Measurements from ENCODE around the gene MAPK11.

MAPK11 gene

GRCh38 chr22:50269573-50269969 is 609 bp downstream of the MAPK11 start:
- H2AFZ ChIP-seq (ENCODE audit: low read depth, low read length) = peak overlapping the region; percentile 64; the same call in 1 of the 2 replicates
- peak overlapping the region; percentile 7; the same call in 1 of the 2 replicates for H3K27ac ChIP-seq (ENCODE audit: low read length)
- H3K27me3 ChIP-seq (ENCODE audit: insufficient read depth, low read length, poor library complexity) = peaks cover 15% of the 10 kb centered on the region
- peak overlapping the region; percentile 26 to 62; a peak in 3 of 4 replicates for H3K4me3 ChIP-seq (ENCODE audit: low read depth in 1 of 2, low read length in 2 of 2)
- ATAC-seq (ENCODE audit: insufficient read depth, low read depth) = no peak
- no peaks in the 10 kb centered on the region for H3K36me3 ChIP-seq (ENCODE audit: insufficient read depth, low read length)
- no peaks in the 10 kb centered on the region for H3K9me3 ChIP-seq (ENCODE audit: insufficient read depth, low read length, severe bottlenecking)
- peaks cover 12% of the 10 kb centered on the region for H4K20me1 ChIP-seq (ENCODE audit: insufficient read depth, low read length)
- no peak for TF ChIP-seq CTCF (IDR thresholded peaks at IDR 0.05; ENCODE audit: borderline replicate concordance, extremely low read depth, low read length, poor library complexity, severe bottlenecking)
- no peak for TF ChIP-seq EZH2 (IDR thresholded peaks at IDR 0.05; ENCODE audit: borderline replicate concordance, low read depth, low read length, severe bottlenecking)
- peak overlapping the region; percentile 71 for H3K4me2 ChIP-seq (ENCODE audit: insufficient read depth, low read length)
- peak overlapping the region; percentile 59 for H3K9ac ChIP-seq (ENCODE audit: low read depth, low read length)
- H3K4me1 ChIP-seq (ENCODE audit: insufficient read depth, low read length) = peaks cover 28% of the 10 kb centered on the region
- no peak for DNase-seq
- H3K79me2 ChIP-seq (ENCODE audit: insufficient read depth, low read length) = no peaks in the 10 kb centered on the region

GRCh38 chr22:50268655-50269113 is 1.5 kb downstream of the MAPK11 start:
- peaks cover 28% of the 10 kb centered on the region for H3K4me1 ChIP-seq (ENCODE audit: insufficient read depth, low read length)
- no peak overlapping the region for H3K27ac ChIP-seq (ENCODE audit: low read length)
- H3K79me2 ChIP-seq (ENCODE audit: insufficient read depth, low read length) = no peaks in the 10 kb centered on the region
- TF ChIP-seq CTCF (IDR thresholded peaks at IDR 0.05; ENCODE audit: borderline replicate concordance, extremely low read depth, low read length, poor library complexity, severe bottlenecking) (no peak), EZH2 (IDR thresholded peaks at IDR 0.05; ENCODE audit: borderline replicate concordance, low read depth, low read length, severe bottlenecking) (no peak)
- no peaks in the 10 kb centered on the region for H3K36me3 ChIP-seq (ENCODE audit: insufficient read depth, low read length)
- H3K9me3 ChIP-seq (ENCODE audit: insufficient read depth, low read length, severe bottlenecking) = no peaks in the 10 kb centered on the region
- no peak overlapping the region for H3K9ac ChIP-seq (ENCODE audit: low read depth, low read length)
- peak overlapping the region; percentile 71; the same call in 1 of the 2 replicates for H3K4me2 ChIP-seq (ENCODE audit: insufficient read depth, low read length)
- H3K4me3 ChIP-seq (ENCODE audit: low read depth in 1 of 2, low read length in 2 of 2) = no peak overlapping the region
- H2AFZ ChIP-seq (ENCODE audit: low read depth, low read length) = no peak overlapping the region
- H4K20me1 ChIP-seq (ENCODE audit: insufficient read depth, low read length) = peaks cover 14% of the 10 kb centered on the region
- ATAC-seq (ENCODE audit: insufficient read depth, low read depth) (no peak), DNase-seq (no peak)
- peaks cover 15% of the 10 kb centered on the region for H3K27me3 ChIP-seq (ENCODE audit: insufficient read depth, low read length, poor library complexity)

- H3K79me2 ChIP-seq (ENCODE audit: insufficient read depth, low read length) = no peaks in the 10 kb centered on the region
- no peaks in the 10 kb centered on the region for H3K36me3 ChIP-seq (ENCODE audit: insufficient read depth, low read length)
- no peak overlapping the region for H2AFZ ChIP-seq (ENCODE audit: low read depth, low read length)
- H3K4me2 ChIP-seq (ENCODE audit: insufficient read depth, low read length) = 0 out of 2 replicates have a peak overlapping the region, but pooled peaks have one; percentile 71
- no peak for ATAC-seq (ENCODE audit: insufficient read depth, low read depth)
- no peak for TF ChIP-seq EZH2 (IDR thresholded peaks at IDR 0.05; ENCODE audit: borderline replicate concordance, low read depth, low read length, severe bottlenecking)
- H3K4me1 ChIP-seq (ENCODE audit: insufficient read depth, low read length) = peaks cover 28% of the 10 kb centered on the region
- H3K27me3 ChIP-seq (ENCODE audit: insufficient read depth, low read length, poor library complexity) = peaks cover 15% of the 10 kb centered on the region
- no peak overlapping the region for H3K4me3 ChIP-seq (ENCODE audit: low read depth in 1 of 2, low read length in 2 of 2)
- H3K9ac ChIP-seq (ENCODE audit: low read depth, low read length) = no peak overlapping the region
- no peak overlapping the region for H3K27ac ChIP-seq (ENCODE audit: low read length)
- peaks cover 15% of the 10 kb centered on the region for H4K20me1 ChIP-seq (ENCODE audit: insufficient read depth, low read length)
- no peaks in the 10 kb centered on the region for H3K9me3 ChIP-seq (ENCODE audit: insufficient read depth, low read length, severe bottlenecking)
- no peak for DNase-seq
These were observed 2.4 kb downstream of the MAPK11 start for GRCh38 chr22:50267591-50268390.

- H3K4me3 ChIP-seq (ENCODE audit: low read depth in 1 of 2, low read length in 2 of 2) = no peak overlapping the region
- no peak for TF ChIP-seq EZH2 (IDR thresholded peaks at IDR 0.05; ENCODE audit: borderline replicate concordance, low read depth, low read length, severe bottlenecking)
- TF ChIP-seq CTCF (IDR thresholded peaks at IDR 0.05; ENCODE audit: borderline replicate concordance, extremely low read depth, low read length, poor library complexity, severe bottlenecking) = no peak
- H3K9me3 ChIP-seq (ENCODE audit: insufficient read depth, low read length, severe bottlenecking) = no peaks in the 10 kb centered on the region
- H3K27ac ChIP-seq (ENCODE audit: low read length) = no peak overlapping the region
- H4K20me1 ChIP-seq (ENCODE audit: insufficient read depth, low read length) = peaks cover 17% of the 10 kb centered on the region
- no peak overlapping the region for H3K9ac ChIP-seq (ENCODE audit: low read depth, low read length)
- peaks cover 27% of the 10 kb centered on the region for H3K4me1 ChIP-seq (ENCODE audit: insufficient read depth, low read length)
- no peaks in the 10 kb centered on the region for H3K79me2 ChIP-seq (ENCODE audit: insufficient read depth, low read length)
- DNase-seq = no peak
- no peak for ATAC-seq (ENCODE audit: insufficient read depth, low read depth)
- H3K27me3 ChIP-seq (ENCODE audit: insufficient read depth, low read length, poor library complexity) = peaks cover 9% of the 10 kb centered on the region
- no peak overlapping the region for H3K4me2 ChIP-seq (ENCODE audit: insufficient read depth, low read length)
- H3K36me3 ChIP-seq (ENCODE audit: insufficient read depth, low read length) = no peaks in the 10 kb centered on the region
- H2AFZ ChIP-seq (ENCODE audit: low read depth, low read length) = no peak overlapping the region
These were observed 3.2 kb downstream of the MAPK11 start for GRCh38 chr22:50266994-50267393.

Measured in DND-41 (cell line).